IMR-90 (cell line): Measurements from ENCODE around the gene CFAP299. TPM values are rescaled to one million over a fixed set of nuclear protein-coding genes. Genes with fewer than 3 reads are reported as not detected.

Source experiments
- ATAC-seq: fragments of 200-7000 bp; cut with Tn5 transposase; 2 replicates; pipeline ENCODE4 v1.9.1; 2020; ENCODE audit warnings: low read depth, mild to moderate bottlenecking, moderate library complexity
- BruUV-seq: library from RNA; stranded (reverse); fragments of 400-500 nt; replicated peaks from 2 replicates; lab custom pipeline; 2021; lab: Mats Ljungman, UMichigan
- CTCF ChIA-PET: fragments of 300-600 bp; formaldehyde crosslinking; extraction: SDS; loops from one replicate; lab custom pipeline; 2021; ENCODE audit warnings: antibody characterized with exemption; lab: Yijun Ruan, JAX
- POLR2A ChIA-PET: fragments of 300-600 bp; sonication (Branson Sonifier 250); formaldehyde crosslinking; loops from one replicate; lab custom pipeline; 2022; ENCODE audit warnings: antibody characterized with exemption; ENCODE audit not compliant: unreplicated experiment; lab: Charles Lee
- DNase-seq: peaks from one replicate; pipeline ENCODE4 v3.0.0; 2013
- H2AFZ ChIP-seq: replicated peaks from 2 replicates; pipeline ENCODE3; 2013; ENCODE audit warnings: low read length, mild to moderate bottlenecking; ENCODE audit not compliant: poor library complexity
- H2AK5ac ChIP-seq: 2 replicates; pipeline ENCODE4 v1.6.1; 2013; ENCODE audit warnings: low read depth, low read length, inconsistent platforms
- H2AK9ac ChIP-seq: replicated peaks from 2 replicates; pipeline ENCODE3; 2013; ENCODE audit warnings: mild to moderate bottlenecking, low read depth, low read length, moderate library complexity; ENCODE audit not compliant: poor library complexity
- H2BK120ac ChIP-seq: 2 replicates; pipeline ENCODE4 v1.6.1; 2013; ENCODE audit warnings: low read depth, low read length, inconsistent platforms
- H2BK15ac ChIP-seq: 3 replicates; pipeline ENCODE4 v1.6.1; 2013; ENCODE audit warnings: low read depth, low read length, inconsistent platforms
- H2BK20ac ChIP-seq: 2 replicates; pipeline ENCODE4 v1.6.1; 2013; ENCODE audit warnings: low read depth, mild to moderate bottlenecking, inconsistent platforms, low read length, moderate library complexity
- H2BK5ac ChIP-seq: 2 replicates; pipeline ENCODE4 v1.6.1; 2013; ENCODE audit warnings: mild to moderate bottlenecking, low read depth, low read length, inconsistent platforms; ENCODE audit not compliant: poor library complexity, severe bottlenecking
- H3K14ac ChIP-seq: replicated peaks from 2 replicates; pipeline ENCODE4 v1.6.1; 2013; ENCODE audit warnings: low read depth, low read length, inconsistent platforms
- H3K18ac ChIP-seq: 2 replicates; pipeline ENCODE4 v1.6.1; 2013; ENCODE audit warnings: low read depth, low read length, control low read depth
- H3K23ac ChIP-seq: 2 replicates; pipeline ENCODE4 v1.6.1; 2013; ENCODE audit warnings: low read depth, low read length, inconsistent platforms
- H3K27ac ChIP-seq: 2 replicates; pipeline ENCODE4 v1.5.1; 2013; ENCODE audit warnings: mild to moderate bottlenecking, control low read depth, low read length; ENCODE audit not compliant: insufficient read depth
- H3K27me3 ChIP-seq: 2 replicates; pipeline ENCODE4 v1.6.1; 2013; ENCODE audit warnings: low read length; ENCODE audit not compliant: control insufficient read depth, insufficient read depth
- H3K36me3 ChIP-seq: 2 replicates; pipeline ENCODE4 v1.6.1; 2013; ENCODE audit warnings: low read length, mixed read lengths; ENCODE audit not compliant: control insufficient read depth, insufficient read depth
- H3K4ac ChIP-seq: 2 replicates; pipeline ENCODE4 v1.6.1; 2013; ENCODE audit warnings: low read depth, low read length, inconsistent platforms
- H3K4me1 ChIP-seq: 2 replicates; pipeline ENCODE4 v1.6.1; 2013; ENCODE audit warnings: low read length, mixed read lengths; ENCODE audit not compliant: control insufficient read depth, insufficient read depth
- H3K4me2 ChIP-seq: 2 replicates; pipeline ENCODE4 v1.6.1; 2013; ENCODE audit warnings: low read depth, mild to moderate bottlenecking, control low read depth, low read length, moderate library complexity
- H3K4me3 ChIP-seq: 2 replicates; pipeline ENCODE4 v1.5.1; 2013; ENCODE audit warnings: low read depth, mild to moderate bottlenecking, control low read depth, low read length, moderate library complexity; ENCODE audit not compliant: insufficient read depth
- H3K56ac ChIP-seq: 2 replicates; pipeline ENCODE4 v1.6.1; 2013; ENCODE audit warnings: low read length, inconsistent platforms; ENCODE audit not compliant: insufficient read depth; ENCODE audit errors: extremely low read depth
- H3K79me1 ChIP-seq, 2 experiments: 2 replicates each; pipeline ENCODE4 v1.6.1; 2013; ENCODE audit warnings: low read length in 2 of 2, inconsistent platforms in 1 of 2, low read depth in 1 of 2
- H3K9ac ChIP-seq: 2 replicates; pipeline ENCODE4 v1.6.1; 2013; ENCODE audit warnings: low read depth, low read length, control low read depth
- H3K9me1 ChIP-seq: 2 replicates; pipeline ENCODE4 v1.6.1; 2013; ENCODE audit warnings: low read length, inconsistent platforms; ENCODE audit not compliant: insufficient read depth
- H3K9me3 ChIP-seq: 2 replicates; pipeline ENCODE4 v1.6.1; 2013; ENCODE audit warnings: low read length; ENCODE audit not compliant: control insufficient read depth, insufficient read depth
- H4K20me1 ChIP-seq: 2 replicates; pipeline ENCODE4 v1.6.1; 2013; ENCODE audit warnings: low read length, inconsistent platforms; ENCODE audit not compliant: insufficient read depth
- H4K5ac ChIP-seq: 2 replicates; pipeline ENCODE4 v1.6.1; 2013; ENCODE audit warnings: mild to moderate bottlenecking, low read depth, low read length, control low read depth
- H4K8ac ChIP-seq, 2 experiments: 2 replicates each; pipeline ENCODE4 v1.6.1; 2013; ENCODE audit warnings: low read depth in 2 of 2, low read length in 2 of 2, control low read depth in 1 of 2, inconsistent platforms in 1 of 2
- H4K91ac ChIP-seq: 2 replicates; pipeline ENCODE4 v1.6.1; 2013; ENCODE audit warnings: low read depth, low read length, inconsistent platforms; ENCODE audit not compliant: insufficient read depth
- BHLHE40 ChIP-seq: fragments of 150-350 bp; IDR thresholded peaks from 2 replicates; pipeline ENCODE4 v1.6.1; 2016; ENCODE audit warnings: mild to moderate bottlenecking, low read depth, low read length
- CEBPB ChIP-seq: IDR thresholded peaks from 2 replicates; pipeline ENCODE4 v1.6.1; 2012; ENCODE audit warnings: low read depth, low read length, improper control_type of control experiment
- CHD1 ChIP-seq: IDR thresholded peaks from 2 replicates; pipeline ENCODE4 v1.6.1; 2012; ENCODE audit warnings: low read depth, low read length, improper control_type of control experiment
- ELK1 ChIP-seq: fragments of 150-350 bp; IDR thresholded peaks from 2 replicates; pipeline ENCODE4 v1.6.1; 2016; ENCODE audit warnings: low read depth, mild to moderate bottlenecking, low read length, moderate library complexity, borderline replicate concordance
- FOS ChIP-seq: fragments of 150-350 bp; IDR thresholded peaks from 2 replicates; pipeline ENCODE4 v1.6.1; 2016; ENCODE audit warnings: low read depth, low read length
- MAFK ChIP-seq: IDR thresholded peaks from 2 replicates; pipeline ENCODE4 v1.6.1; 2012; ENCODE audit warnings: low read depth, low read length, improper control_type of control experiment
- MAZ ChIP-seq: IDR thresholded peaks from 2 replicates; pipeline ENCODE4 v1.6.1; 2012; ENCODE audit warnings: low read depth, mild to moderate bottlenecking, low read length, improper control_type of control experiment, moderate library complexity, borderline replicate concordance
- MXI1 ChIP-seq: IDR thresholded peaks from 2 replicates; pipeline ENCODE4 v1.6.1; 2012; ENCODE audit warnings: low read depth, mild to moderate bottlenecking, low read length, moderate library complexity, borderline replicate concordance
- NFE2L2 ChIP-seq: fragments of 150-350 bp; IDR thresholded peaks from 2 replicates; pipeline ENCODE4 v1.6.1; 2016; ENCODE audit warnings: low read depth, mild to moderate bottlenecking, low read length
- POLR2A ChIP-seq: IDR thresholded peaks from 2 replicates; pipeline ENCODE4 v1.6.1; 2012; ENCODE audit warnings: mild to moderate bottlenecking, low read depth, low read length
- RAD21 ChIP-seq: IDR thresholded peaks from 2 replicates; pipeline ENCODE4 v1.6.1; 2012; ENCODE audit warnings: low read length, improper control_type of control experiment
- RCOR1 ChIP-seq: IDR thresholded peaks from 2 replicates; pipeline ENCODE4 v1.6.1; 2012; ENCODE audit warnings: mild to moderate bottlenecking, low read length, improper control_type of control experiment; ENCODE audit not compliant: insufficient replicate concordance
- RFX5 ChIP-seq: IDR thresholded peaks from 2 replicates; pipeline ENCODE4 v1.8.0; 2012; ENCODE audit warnings: low read depth, mild to moderate bottlenecking, low read length, moderate library complexity
- SMC3 ChIP-seq: fragments of 150-350 bp; IDR thresholded peaks from 2 replicates; pipeline ENCODE4 v1.6.1; 2016; ENCODE audit warnings: low read depth, mild to moderate bottlenecking, antibody characterized with exemption, low read length, moderate library complexity
- USF2 ChIP-seq: fragments of 150-350 bp; IDR thresholded peaks from 2 replicates; pipeline ENCODE4 v1.6.1; 2017; ENCODE audit warnings: mild to moderate bottlenecking, antibody characterized with exemption, low read length, low read depth
- WGBS, 2 experiments: methylation state at CpG; one replicate each; pipeline versions ENCODE4 v1.1.5 to v1.1.7; 2013; ENCODE audit warnings: missing lambda C conversion rate in 2 of 2; ENCODE audit not compliant: insufficient read length in 1 of 2; ENCODE audit errors: extremely low coverage in 2 of 2; 5-methylcytosine and 5-hydroxymethylcytosine counted together
- dilution Hi-C: fragments of 300-500 bp; cut with HindIII; formaldehyde crosslinking; loops from one replicate; pipeline ENCODE4 v1.14.3; 2018; ENCODE audit warnings: low sequenced_read_pairs; ENCODE audit not compliant: unreplicated experiment
- in situ Hi-C: fragments of 300-500 bp; cut with MboI; formaldehyde crosslinking; loops from 3 replicates; pipeline ENCODE4 v1.14.3; 2019; ENCODE audit warnings: low sequenced_read_pairs, inconsistent platforms, mixed read lengths
- intact Hi-C: fragments of 100-400 bp; cut with micrococcal nuclease; formaldehyde crosslinking; loops from 2 replicates; pipeline ENCODE4 v1.10.0; 2022
- polyA plus RNA-seq, 3 experiments: library from polyadenylated mRNA; depleted of rRNA; stranded (reverse); fragments of >200 nt; gene quantifications; 2 replicates each; pipeline ENCODE4 v1.2.3, GENCODE V29; 2012; ENCODE audit warnings: low replicate concordance in 1 of 3
- total RNA-seq: library from RNA; depleted of rRNA; stranded (reverse); fragments of >200 nt; gene quantifications from 2 replicates; pipeline ENCODE4 v1.2.3, GENCODE V29; 2012

Gene CFAP299
- total and polyA plus RNA-seq, 2 of the 4 experiments (the other 2 are of a cell fraction): 1.0 to 1.1 TPM

GRCh38 chr4:80921441-80921840 is 585.9 kb downstream of the CFAP299 start:
- H3K4me2 ChIP-seq: no peak overlapping the region
- no peak overlapping the region for H3K27ac ChIP-seq
- H4K8ac ChIP-seq: no peak overlapping the region
- ChIA-PET POLR2A (no interaction called here), CTCF (no interaction called here)
- H2AK5ac ChIP-seq: no peak overlapping the region
- no peak overlapping the region for H3K23ac ChIP-seq
- no peak overlapping the region for H3K4ac ChIP-seq
- no peaks in the 10 kb centered on the region for H3K79me1 ChIP-seq
- TF ChIP-seq RFX5: no peak
- TF ChIP-seq FOS: no peak
- no peak for TF ChIP-seq MAZ
- no peak for TF ChIP-seq CEBPB
- no peak for TF ChIP-seq BHLHE40
- TF ChIP-seq POLR2A: no peak
- TF ChIP-seq MXI1: no peak
- no peak for TF ChIP-seq MAFK
- no peak for TF ChIP-seq CHD1
- TF ChIP-seq NFE2L2: no peak
- TF ChIP-seq RCOR1: no peak
- no peak for TF ChIP-seq USF2
- no peak for TF ChIP-seq RAD21
- TF ChIP-seq ELK1: no peak
- TF ChIP-seq SMC3: no peak
- no peaks in the 10 kb centered on the region for H3K9me1 ChIP-seq
- dilution Hi-C loops: no loop called here
- no peak overlapping the region for H2BK15ac ChIP-seq
- no peak overlapping the region for H3K4me3 ChIP-seq
- H4K20me1 ChIP-seq: no peaks in the 10 kb centered on the region
- BruUV-seq: no TSS peak
- intact Hi-C loops: no loop called here
- H2BK120ac ChIP-seq: no peak overlapping the region
- no peak overlapping the region for H3K9ac ChIP-seq
- no peak overlapping the region for H4K91ac ChIP-seq
- ATAC-seq: no peak
- no peak overlapping the region for H3K56ac ChIP-seq
- no peak for DNase-seq
- no peaks in the 10 kb centered on the region for H3K9me3 ChIP-seq
- no peaks in the 10 kb centered on the region for H3K27me3 ChIP-seq
- no peak overlapping the region for H4K5ac ChIP-seq
- 42% methylated on average over 1 of the region's 2 CpGs; no CpG with 5 or more reads in 1 of the 2 experiments for WGBS, 2 experiments
- H3K14ac ChIP-seq: no peak overlapping the region
- in situ Hi-C loops: no loop called here
- H2AFZ ChIP-seq: no peak overlapping the region
- no peak overlapping the region for H2BK20ac ChIP-seq
- H2AK9ac ChIP-seq: no peak overlapping the region
- H2BK5ac ChIP-seq: no peak overlapping the region
- no peak overlapping the region for H3K18ac ChIP-seq
- no peaks in the 10 kb centered on the region for H3K36me3 ChIP-seq
- H3K4me1 ChIP-seq: no peaks in the 10 kb centered on the region
